Kidney (tissue), 14 donors: ENCODE measurements around the gene FREM1. TPM values are rescaled to one million over a fixed set of nuclear protein-coding genes. Genes with fewer than 3 reads are reported as not detected.

Source experiments
- DNase-seq, 5 donors: peaks; one replicate each; pipeline ENCODE4 v3.0.0-alpha.2; 2013 to 2020
- FAIRE-seq: peaks from 2 replicates; lab custom pipeline; 2012; peaks lifted over from hg19 to GRCh38; lab: Jason Lieb, UNC
- H3K27ac ChIP-seq, 2 donors: one replicate each; pipeline ENCODE4 v1.7.0; 2013; ENCODE audit warnings: low read depth in 2 of 2, low read length in 2 of 2, inconsistent platforms in 1 of 2
- H3K27me3 ChIP-seq: one replicate; pipeline ENCODE4 v1.7.1; 2013; ENCODE audit warnings: low read length, inconsistent platforms; ENCODE audit not compliant: control insufficient read depth, insufficient read depth
- H3K36me3 ChIP-seq, 3 donors: one replicate each; pipeline versions ENCODE4 v1.7.0 to v1.7.1; 2013; ENCODE audit warnings: low read length in 3 of 3, control low read depth in 1 of 3, inconsistent platforms in 1 of 3; ENCODE audit not compliant: insufficient read depth in 3 of 3, control insufficient read depth in 2 of 3
- H3K4me1 ChIP-seq, 3 donors: one replicate each; pipeline versions ENCODE4 v1.7.0 to v1.7.1; 2013; ENCODE audit warnings: low read length in 3 of 3, inconsistent platforms in 1 of 3, low read depth in 1 of 3; ENCODE audit not compliant: control insufficient read depth in 2 of 3, insufficient read depth in 2 of 3
- H3K4me3 ChIP-seq, 3 donors: one replicate each; pipeline versions ENCODE4 v1.7.0 to v1.8.1; 2013; ENCODE audit warnings: low read length in 3 of 3, control low read depth in 1 of 3, inconsistent platforms in 1 of 3
- H3K9ac ChIP-seq, 3 donors: one replicate each; pipeline versions ENCODE4 v1.7.0 to v1.7.1; 2013; ENCODE audit warnings: low read length in 3 of 3, control low read depth in 1 of 3, inconsistent platforms in 1 of 3
- H3K9me3 ChIP-seq, 3 donors: one replicate each; pipeline versions ENCODE4 v1.7.0 to v1.7.1; 2013; ENCODE audit warnings: low read length in 3 of 3, control low read depth in 1 of 3, inconsistent platforms in 1 of 3; ENCODE audit not compliant: control insufficient read depth in 2 of 3, insufficient read depth in 1 of 3
- intact Hi-C: fragments of 100-400 bp; cut with DNase I; formaldehyde crosslinking; loops from one replicate; pipeline ENCODE4 v1.11.1; 2022
- polyA plus RNA-seq: library from polyadenylated mRNA; stranded (reverse); fragments of 350-450 nt; fragmentation: Illumina TruSeq; extraction: RNeasy Lipid Tissue Mini Kit (QIAGEN cat#74804); gene quantifications from one replicate; pipeline ENCODE4 v1.2.3, GENCODE V29; 2014; ENCODE audit warnings: low read depth, low replicate concordance; ENCODE audit not compliant: insufficient read depth
- total RNA-seq: library from RNA; stranded (reverse); fragmentation: NEBNext Ultra II Directional; extraction: Animal tissue kit (Norgen Biotek cat#: 25700); gene quantifications from one replicate; pipeline ENCODE4 v1.2.1, GENCODE V29; 2021
- TF ChIP-seq, protein P1 (sequence below): IDR thresholded peaks from 3 replicates; pipeline ENCODE4 v1.5.1; 2012; ENCODE audit warnings: mild to moderate bottlenecking, moderate library complexity, borderline replicate concordance; ENCODE audit not compliant: insufficient read depth; ENCODE audit errors: extremely low read depth
- donor health status: control.
- donor health status: control.
- donor health status: control.
- donor health status: control.
- donor health status: control.
- donor health status: DM: yes; HTN: yes; CAD: no.
- donor health status: Normal renal cell carcinoma (clear cell type).

FREM1 gene
- total and polyA plus RNA-seq, 2 donors from 2014 or later = 8.3 to 17.0 TPM

DNA sequence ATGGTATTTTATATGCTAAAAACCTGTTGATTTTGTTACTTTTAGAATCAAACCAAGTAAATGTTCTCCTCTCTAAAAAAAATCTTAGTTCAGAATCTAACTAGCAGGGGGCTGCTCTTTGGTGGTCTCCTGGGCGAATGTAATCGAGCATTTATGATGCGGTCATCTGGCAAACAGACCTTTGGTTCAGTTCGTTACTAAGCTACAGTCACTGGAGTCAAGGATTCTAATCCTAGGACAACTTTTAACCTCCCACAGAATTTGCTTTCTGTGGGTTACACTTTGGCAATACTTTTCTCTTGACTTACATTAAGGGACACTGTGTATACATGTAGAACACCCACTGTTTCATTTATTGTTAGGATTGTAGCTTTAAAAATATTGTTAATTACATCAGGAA is 26.3 kb upstream of the FREM1 start:
- TF ChIP-seq, protein P1, sequence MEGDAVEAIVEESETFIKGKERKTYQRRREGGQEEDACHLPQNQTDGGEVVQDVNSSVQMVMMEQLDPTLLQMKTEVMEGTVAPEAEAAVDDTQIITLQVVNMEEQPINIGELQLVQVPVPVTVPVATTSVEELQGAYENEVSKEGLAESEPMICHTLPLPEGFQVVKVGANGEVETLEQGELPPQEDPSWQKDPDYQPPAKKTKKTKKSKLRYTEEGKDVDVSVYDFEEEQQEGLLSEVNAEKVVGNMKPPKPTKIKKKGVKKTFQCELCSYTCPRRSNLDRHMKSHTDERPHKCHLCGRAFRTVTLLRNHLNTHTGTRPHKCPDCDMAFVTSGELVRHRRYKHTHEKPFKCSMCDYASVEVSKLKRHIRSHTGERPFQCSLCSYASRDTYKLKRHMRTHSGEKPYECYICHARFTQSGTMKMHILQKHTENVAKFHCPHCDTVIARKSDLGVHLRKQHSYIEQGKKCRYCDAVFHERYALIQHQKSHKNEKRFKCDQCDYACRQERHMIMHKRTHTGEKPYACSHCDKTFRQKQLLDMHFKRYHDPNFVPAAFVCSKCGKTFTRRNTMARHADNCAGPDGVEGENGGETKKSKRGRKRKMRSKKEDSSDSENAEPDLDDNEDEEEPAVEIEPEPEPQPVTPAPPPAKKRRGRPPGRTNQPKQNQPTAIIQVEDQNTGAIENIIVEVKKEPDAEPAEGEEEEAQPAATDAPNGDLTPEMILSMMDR = no peak

DNA sequence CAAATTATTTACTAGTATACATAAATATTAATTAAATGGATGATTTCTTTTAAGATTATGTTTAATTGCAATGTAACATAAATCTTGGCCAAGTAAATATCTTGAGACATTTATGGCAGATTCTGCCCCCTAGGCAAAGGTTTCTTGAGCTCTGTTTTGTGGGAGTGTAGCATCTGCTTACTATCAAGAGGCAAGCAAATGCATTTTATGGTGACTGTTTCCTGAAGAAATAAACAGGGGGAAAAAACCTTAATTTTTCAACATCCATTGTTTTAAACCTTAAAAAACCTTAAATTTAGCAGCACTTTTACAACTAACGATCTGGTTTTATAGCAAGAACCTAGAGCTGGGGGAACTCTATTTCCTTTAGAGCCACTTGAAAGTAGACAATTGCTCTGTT is 25.7 kb upstream of the FREM1 start:
- Histone ChIP-seq H3K27ac (no peak overlapping the region), H3K27me3 (no peaks in the 10 kb centered on the region), H3K4me1 (no peaks in the 10 kb centered on the region), H3K9me3 (no peaks in the 10 kb centered on the region), H3K4me3 (no peak overlapping the region), H3K36me3 (no peaks in the 10 kb centered on the region), H3K9ac (no peak overlapping the region)
- TF ChIP-seq, protein P1 = no peak
- FAIRE-seq (no peak), DNase-seq (peak in 2 of 5 donors; percentile 77 to 92)
- intact Hi-C loops = no loop called here

More for the DNA sequence above, 26.3 kb upstream of the FREM1 start:
- Histone ChIP-seq H3K9me3 (no peaks in the 10 kb centered on the region), H3K4me1 (no peaks in the 10 kb centered on the region), H3K36me3 (no peaks in the 10 kb centered on the region), H3K9ac (no peak overlapping the region), H3K27me3 (no peaks in the 10 kb centered on the region), H3K27ac (no peak overlapping the region), H3K4me3 (no peak overlapping the region)
- FAIRE-seq (no peak), DNase-seq (peak in 1 of 5 donors; percentile 43)
- intact Hi-C loops = no loop called here

DNA sequence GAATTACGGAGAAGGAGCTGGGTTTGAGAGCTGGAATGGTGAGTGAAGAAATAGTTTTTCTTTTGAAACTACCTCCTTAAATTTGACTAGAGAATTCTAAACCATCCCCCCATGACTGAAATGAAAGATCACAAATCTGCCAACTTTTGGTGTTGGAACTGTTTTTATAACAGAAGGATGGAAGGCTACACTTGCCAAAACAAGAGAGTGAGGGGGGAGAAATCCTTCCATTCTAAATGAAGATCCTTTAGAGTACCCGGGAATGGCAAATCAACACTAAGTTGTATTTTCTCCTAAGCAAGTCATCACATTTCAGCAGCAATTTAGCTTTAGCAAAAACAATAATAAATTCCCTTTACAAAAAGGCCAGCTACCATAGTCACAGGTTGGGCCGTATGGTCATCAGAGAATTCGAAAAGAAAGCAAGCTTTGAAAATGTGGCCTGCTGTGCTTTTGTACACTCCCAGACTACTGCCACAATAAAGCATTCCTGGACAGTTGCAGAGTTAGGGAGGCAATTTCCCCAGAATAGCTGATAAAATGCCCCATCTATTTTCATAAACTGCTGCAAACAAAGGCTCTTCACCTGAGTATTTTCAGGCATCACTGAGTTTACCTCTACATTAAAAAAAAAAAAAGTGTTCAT is 25.0 kb upstream of the FREM1 start:
- peak in 2 of 5 donors; percentile 51 to 67 for DNase-seq
- H3K36me3 ChIP-seq = no peaks in the 10 kb centered on the region
- TF ChIP-seq, protein P1 = no peak
- intact Hi-C loops = no loop called here
- no peaks in the 10 kb centered on the region for H3K9me3 ChIP-seq
- no peak overlapping the region for H3K27ac ChIP-seq
- FAIRE-seq = no peak
- H3K27me3 ChIP-seq = no peaks in the 10 kb centered on the region
- no peak overlapping the region for H3K4me3 ChIP-seq
- H3K9ac ChIP-seq = no peak overlapping the region
- no peaks in the 10 kb centered on the region for H3K4me1 ChIP-seq

DNA sequence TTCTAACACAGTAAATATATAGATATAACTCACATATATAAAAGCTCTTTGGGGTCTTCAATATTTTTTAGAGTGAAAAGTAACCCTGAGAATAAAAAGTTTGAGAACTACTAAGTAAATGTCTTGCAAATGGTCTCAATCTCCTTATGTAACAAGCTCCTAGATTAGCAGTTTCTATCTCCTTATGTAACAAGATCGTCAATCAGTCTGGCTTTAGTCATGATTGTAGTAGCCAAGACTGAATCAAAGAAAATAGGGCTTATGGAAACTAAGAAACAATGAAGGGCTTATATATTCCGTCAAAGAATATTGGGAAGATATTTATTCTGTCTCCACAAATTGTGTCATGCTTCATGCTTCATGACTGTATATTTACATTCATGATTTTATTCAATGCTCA is 22.4 kb upstream of the FREM1 start:
- Histone ChIP-seq H3K4me3 (no peak overlapping the region), H3K27me3 (no peaks in the 10 kb centered on the region), H3K27ac (no peak overlapping the region), H3K4me1 (no peaks in the 10 kb centered on the region), H3K9ac (no peak overlapping the region), H3K9me3 (no peaks in the 10 kb centered on the region), H3K36me3 (no peaks in the 10 kb centered on the region)
- intact Hi-C loops = no loop called here
- DNase-seq = no peak
- TF ChIP-seq, protein P1 = no peak
- peak; percentile 77 for FAIRE-seq
